PC-3 (cell line): ENCODE measurements around the gene GJD3.

Source experiments
- EZH2 ChIP-seq: fragments of 300-600 bp; sonication (generic); IDR thresholded peaks from one replicate; pipeline ENCODE4 v1.6.1; 2017; ENCODE audit warnings: antibody characterized with exemption, mild to moderate bottlenecking, low read length; ENCODE audit not compliant: unreplicated experiment
- EZH2phosphoT487 ChIP-seq: fragments of 300-600 bp; sonication (generic); IDR thresholded peaks from 2 replicates; pipeline ENCODE4 v1.6.1; 2018; ENCODE audit warnings: mild to moderate bottlenecking, antibody characterized with exemption, low read length, borderline replicate concordance
- TF ChIP-seq, protein P1 (sequence below): fragments of 300-600 bp; sonication (generic); conservative IDR thresholded peaks from 2 replicates; pipeline ENCODE4 v1.5.1; 2017; ENCODE audit warnings: antibody characterized with exemption, low read depth, mild to moderate bottlenecking, low read length

DNA sequence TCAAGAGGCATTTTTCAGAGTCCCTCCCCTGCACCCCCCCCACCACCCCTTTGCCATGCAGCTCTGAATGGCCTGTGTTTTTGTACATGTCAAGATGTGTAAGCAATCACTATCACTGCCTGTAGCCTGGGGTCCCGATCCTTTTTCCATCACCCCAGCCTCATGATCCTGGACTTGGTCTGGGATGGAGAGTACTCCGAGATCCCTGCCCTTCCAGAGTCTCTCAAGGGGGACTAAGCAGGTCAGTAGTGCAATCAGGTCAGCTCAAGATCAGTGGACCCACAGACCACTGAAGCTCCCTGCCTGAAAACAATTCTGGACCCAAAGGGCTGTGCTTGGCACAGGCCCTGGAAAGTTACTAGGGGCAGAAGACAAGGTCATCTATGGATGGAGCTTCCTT lies 7.5 kb upstream of the GJD3 start:
- TF ChIP-seq, protein P1, sequence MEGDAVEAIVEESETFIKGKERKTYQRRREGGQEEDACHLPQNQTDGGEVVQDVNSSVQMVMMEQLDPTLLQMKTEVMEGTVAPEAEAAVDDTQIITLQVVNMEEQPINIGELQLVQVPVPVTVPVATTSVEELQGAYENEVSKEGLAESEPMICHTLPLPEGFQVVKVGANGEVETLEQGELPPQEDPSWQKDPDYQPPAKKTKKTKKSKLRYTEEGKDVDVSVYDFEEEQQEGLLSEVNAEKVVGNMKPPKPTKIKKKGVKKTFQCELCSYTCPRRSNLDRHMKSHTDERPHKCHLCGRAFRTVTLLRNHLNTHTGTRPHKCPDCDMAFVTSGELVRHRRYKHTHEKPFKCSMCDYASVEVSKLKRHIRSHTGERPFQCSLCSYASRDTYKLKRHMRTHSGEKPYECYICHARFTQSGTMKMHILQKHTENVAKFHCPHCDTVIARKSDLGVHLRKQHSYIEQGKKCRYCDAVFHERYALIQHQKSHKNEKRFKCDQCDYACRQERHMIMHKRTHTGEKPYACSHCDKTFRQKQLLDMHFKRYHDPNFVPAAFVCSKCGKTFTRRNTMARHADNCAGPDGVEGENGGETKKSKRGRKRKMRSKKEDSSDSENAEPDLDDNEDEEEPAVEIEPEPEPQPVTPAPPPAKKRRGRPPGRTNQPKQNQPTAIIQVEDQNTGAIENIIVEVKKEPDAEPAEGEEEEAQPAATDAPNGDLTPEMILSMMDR, result no peak
- TF ChIP-seq EZH2 (no peak), EZH2phosphoT487 (no peak)
